Panc1 (cell line): Measurements from ENCODE around the gene CDH9. TPM values are rescaled to one million over a fixed set of nuclear protein-coding genes. Genes with fewer than 3 reads are reported as not detected.

Experiments
- ATAC-seq: fragments of 200-7000 bp; cut with Tn5 transposase; 2 replicates; pipeline ENCODE4 v1.9.1; 2020; ENCODE audit warnings: mild to moderate bottlenecking, moderate library complexity
- BruUV-seq: library from RNA; stranded (reverse); fragments of 400-500 nt; replicated peaks from 2 replicates; lab custom pipeline; 2021; lab: Mats Ljungman, UMichigan
- CTCF ChIA-PET: fragments of 300-600 bp; sonication (Branson Sonifier 250); formaldehyde crosslinking; loops from one replicate; lab custom pipeline; 2022; ENCODE audit warnings: antibody characterized with exemption; lab: Charles Lee
- POLR2A ChIA-PET: fragments of 300-600 bp; sonication (Branson Sonifier 250); formaldehyde crosslinking; loops from one replicate; lab custom pipeline; 2022; ENCODE audit warnings: antibody characterized with exemption; lab: Charles Lee
- DNase-seq: peaks from one replicate; pipeline ENCODE4 v3.0.0-alpha.2; 2010; ENCODE audit warnings: low read depth, low spot score
- H3K27ac ChIP-seq: 2 replicates; pipeline ENCODE4 v1.5.1; 2011; ENCODE audit warnings: mild to moderate bottlenecking, low read length, inconsistent platforms
- H3K27me3 ChIP-seq: fragments of 200-500 bp; sonication (Bioruptor generic); 2 replicates; pipeline ENCODE4 v1.6.0; 2014; ENCODE audit warnings: low read length, inconsistent platforms; ENCODE audit not compliant: control insufficient read depth, insufficient read depth
- H3K36me3 ChIP-seq: fragments of 200-500 bp; sonication (Bioruptor generic); 2 replicates; pipeline ENCODE4 v1.5.1; 2014; ENCODE audit warnings: inconsistent platforms, mild to moderate bottlenecking, low read length, moderate library complexity; ENCODE audit not compliant: control insufficient read depth, insufficient read depth
- H3K4me1 ChIP-seq: 2 replicates; pipeline ENCODE4 v1.5.1; 2011; ENCODE audit warnings: inconsistent platforms, mild to moderate bottlenecking, low read length, moderate library complexity; ENCODE audit not compliant: control insufficient read depth, insufficient read depth
- H3K4me3 ChIP-seq, 2 experiments: 2 replicates each; pipeline ENCODE4 v1.5.1; 2011 to 2012; ENCODE audit warnings: low read depth in 2 of 2, low read length in 2 of 2, mild to moderate bottlenecking in 2 of 2, inconsistent platforms in 1 of 2, moderate library complexity in 1 of 2
- H3K9me3 ChIP-seq: fragments of 200-500 bp; sonication (Bioruptor generic); 2 replicates; pipeline ENCODE4 v1.5.1; 2014; ENCODE audit warnings: low read depth, mild to moderate bottlenecking, inconsistent platforms, low read length, moderate library complexity; ENCODE audit not compliant: control insufficient read depth, insufficient read depth
- POLR2AphosphoS5 ChIP-seq: IDR thresholded peaks from 2 replicates; pipeline ENCODE4 v1.6.1; 2012; ENCODE audit warnings: mild to moderate bottlenecking, low read depth, low read length, moderate library complexity
- REST ChIP-seq, 2 experiments: IDR thresholded peaks; 2 replicates each; pipeline ENCODE4 v1.6.1; 2011 to 2012; ENCODE audit warnings: low read depth in 2 of 2, control low read depth in 1 of 2, low read length in 1 of 2, mild to moderate bottlenecking in 1 of 2, moderate library complexity in 1 of 2; ENCODE audit not compliant: insufficient read depth in 1 of 2
- SIN3A ChIP-seq: IDR thresholded peaks from 2 replicates; pipeline ENCODE4 v1.6.1; 2012; ENCODE audit warnings: low read depth, mild to moderate bottlenecking, low read length, moderate library complexity, borderline replicate concordance; ENCODE audit not compliant: insufficient read depth
- TCF7L2 ChIP-seq: IDR thresholded peaks from 2 replicates; pipeline ENCODE4 v1.6.1; 2011; ENCODE audit warnings: mild to moderate bottlenecking, low read depth, low read length, inconsistent platforms
- in situ Hi-C: cut with HindIII; loops from 2 replicates; pipeline ENCODE4 v1.10.0; 2016; ENCODE audit warnings: low sequenced_read_pairs, low pct_unique_long_range_greater_than_20kb
- intact Hi-C: fragments of 100-400 bp; cut with micrococcal nuclease; formaldehyde crosslinking; loops from one replicate; pipeline ENCODE4 v1.10.0; 2022; ENCODE audit not compliant: unreplicated experiment
- total RNA-seq: library from RNA; stranded (reverse); gene quantifications from one replicate; pipeline ENCODE4 v1.2.1, GENCODE V29; 2021; ENCODE audit not compliant: unreplicated experiment
- TF ChIP-seq, protein P1 (sequence below): fragments of 450-650 bp; IDR thresholded peaks from 2 replicates; pipeline ENCODE4 v1.5.1; 2017; ENCODE audit warnings: mild to moderate bottlenecking

Gene CDH9
- total RNA-seq, 1 experiment from 2014 or later = 0.10 TPM

GRCh38 chr5:26948921-26949320, 89.5 kb downstream of the CDH9 start:
- no peak overlapping the region for H3K4me3 ChIP-seq
- no peaks in the 10 kb centered on the region for H3K36me3 ChIP-seq
- no peaks in the 10 kb centered on the region for H3K27me3 ChIP-seq
- DNase-seq (no peak), ATAC-seq (no peak)
- BruUV-seq = no TSS peak
- intact Hi-C loops (no loop called here), in situ Hi-C loops (no loop called here)
- H3K4me1 ChIP-seq = no peaks in the 10 kb centered on the region
- ChIA-PET CTCF (no interaction called here), POLR2A (no interaction called here)
- H3K9me3 ChIP-seq = no peaks in the 10 kb centered on the region
- no peak for TF ChIP-seq POLR2AphosphoS5
- no peak for TF ChIP-seq REST (IDR thresholded peaks at IDR 0.05; ENCODE audit: insufficient read depth in 1 of 2, low read depth in 2 of 2, low read length in 1 of 2)
- TF ChIP-seq, protein P1, sequence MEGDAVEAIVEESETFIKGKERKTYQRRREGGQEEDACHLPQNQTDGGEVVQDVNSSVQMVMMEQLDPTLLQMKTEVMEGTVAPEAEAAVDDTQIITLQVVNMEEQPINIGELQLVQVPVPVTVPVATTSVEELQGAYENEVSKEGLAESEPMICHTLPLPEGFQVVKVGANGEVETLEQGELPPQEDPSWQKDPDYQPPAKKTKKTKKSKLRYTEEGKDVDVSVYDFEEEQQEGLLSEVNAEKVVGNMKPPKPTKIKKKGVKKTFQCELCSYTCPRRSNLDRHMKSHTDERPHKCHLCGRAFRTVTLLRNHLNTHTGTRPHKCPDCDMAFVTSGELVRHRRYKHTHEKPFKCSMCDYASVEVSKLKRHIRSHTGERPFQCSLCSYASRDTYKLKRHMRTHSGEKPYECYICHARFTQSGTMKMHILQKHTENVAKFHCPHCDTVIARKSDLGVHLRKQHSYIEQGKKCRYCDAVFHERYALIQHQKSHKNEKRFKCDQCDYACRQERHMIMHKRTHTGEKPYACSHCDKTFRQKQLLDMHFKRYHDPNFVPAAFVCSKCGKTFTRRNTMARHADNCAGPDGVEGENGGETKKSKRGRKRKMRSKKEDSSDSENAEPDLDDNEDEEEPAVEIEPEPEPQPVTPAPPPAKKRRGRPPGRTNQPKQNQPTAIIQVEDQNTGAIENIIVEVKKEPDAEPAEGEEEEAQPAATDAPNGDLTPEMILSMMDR = no peak
- no peak for TF ChIP-seq SIN3A
- no peak for TF ChIP-seq TCF7L2
- H3K27ac ChIP-seq = no peak overlapping the region

- H3K27me3 ChIP-seq = no peaks in the 10 kb centered on the region
- ATAC-seq = no peak
- no peaks in the 10 kb centered on the region for H3K36me3 ChIP-seq
- H3K9me3 ChIP-seq = no peaks in the 10 kb centered on the region
- H3K27ac ChIP-seq = no peak overlapping the region
- BruUV-seq = no TSS peak
- POLR2A ChIA-PET = no interaction called here
- DNase-seq = no peak
- no peak overlapping the region for H3K4me3 ChIP-seq
- no peaks in the 10 kb centered on the region for H3K4me1 ChIP-seq
- intact Hi-C loops (no loop called here), in situ Hi-C loops (no loop called here)
- no peak for TF ChIP-seq POLR2AphosphoS5
- TF ChIP-seq TCF7L2 = no peak
- TF ChIP-seq, protein P1 = no peak
- no peak for TF ChIP-seq REST (IDR thresholded peaks at IDR 0.05; ENCODE audit: insufficient read depth in 1 of 2, low read depth in 2 of 2, low read length in 1 of 2)
- no peak for TF ChIP-seq SIN3A
- CTCF ChIA-PET = no interaction called here
These were observed 92.5 kb downstream of the CDH9 start for GRCh38 chr5:26945901-26946300.
